ENCODE results near the gene GYG1.
A peak's percentile ranks its signal among the peaks of the same experiment; 100 is the strongest.

Gene GYG1

DNA sequence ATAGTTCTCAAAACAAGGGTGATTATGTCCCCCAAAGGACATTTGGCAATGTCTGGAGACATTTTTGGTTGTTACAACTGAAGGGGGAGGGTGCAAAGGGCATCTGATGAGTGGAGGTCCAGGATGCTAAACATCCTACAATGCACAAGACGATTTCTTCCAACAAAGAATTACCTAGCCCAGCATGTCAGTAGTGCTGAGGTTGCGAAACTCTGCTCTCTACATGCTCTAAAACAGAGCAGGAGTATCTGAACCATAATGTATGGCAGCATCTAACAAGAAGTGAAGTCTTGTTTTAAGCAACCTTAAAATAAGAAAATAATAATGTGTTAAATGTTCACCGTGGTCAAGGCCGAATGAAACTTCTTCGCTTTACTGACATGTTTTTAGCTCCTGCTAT lies 7.0 kb downstream of the GYG1 start:
- no peak overlapping the region for H2AFZ ChIP-seq (ENCODE audit: low read depth)
- H3K27me3 ChIP-seq (ENCODE audit: insufficient read depth, low read depth), result no peaks in the 10 kb centered on the region
- H3K4me3 ChIP-seq (IDR thresholded peaks at IDR 0.05; ENCODE audit: insufficient read depth, low read depth, low read length), result peak overlapping the region; percentile 23
- peaks cover 67% of the 10 kb centered on the region for H3K79me2 ChIP-seq (ENCODE audit: insufficient read depth, low read depth)
- peaks cover 100% of the 10 kb centered on the region for H3K4me1 ChIP-seq (ENCODE audit: low read depth, poor library complexity, severe bottlenecking)
- no peaks in the 10 kb centered on the region for H4K20me1 ChIP-seq (ENCODE audit: insufficient read depth)
- H3K27ac ChIP-seq, result peak overlapping the region; percentile 93
- H3K4me2 ChIP-seq, result peak overlapping the region; percentile 94
- TF ChIP-seq, protein P1, sequence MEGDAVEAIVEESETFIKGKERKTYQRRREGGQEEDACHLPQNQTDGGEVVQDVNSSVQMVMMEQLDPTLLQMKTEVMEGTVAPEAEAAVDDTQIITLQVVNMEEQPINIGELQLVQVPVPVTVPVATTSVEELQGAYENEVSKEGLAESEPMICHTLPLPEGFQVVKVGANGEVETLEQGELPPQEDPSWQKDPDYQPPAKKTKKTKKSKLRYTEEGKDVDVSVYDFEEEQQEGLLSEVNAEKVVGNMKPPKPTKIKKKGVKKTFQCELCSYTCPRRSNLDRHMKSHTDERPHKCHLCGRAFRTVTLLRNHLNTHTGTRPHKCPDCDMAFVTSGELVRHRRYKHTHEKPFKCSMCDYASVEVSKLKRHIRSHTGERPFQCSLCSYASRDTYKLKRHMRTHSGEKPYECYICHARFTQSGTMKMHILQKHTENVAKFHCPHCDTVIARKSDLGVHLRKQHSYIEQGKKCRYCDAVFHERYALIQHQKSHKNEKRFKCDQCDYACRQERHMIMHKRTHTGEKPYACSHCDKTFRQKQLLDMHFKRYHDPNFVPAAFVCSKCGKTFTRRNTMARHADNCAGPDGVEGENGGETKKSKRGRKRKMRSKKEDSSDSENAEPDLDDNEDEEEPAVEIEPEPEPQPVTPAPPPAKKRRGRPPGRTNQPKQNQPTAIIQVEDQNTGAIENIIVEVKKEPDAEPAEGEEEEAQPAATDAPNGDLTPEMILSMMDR (conservative IDR thresholded peaks at IDR 0.05; ENCODE audit: low read depth, low read length), result no peak
- peak overlapping the region; percentile 60 for H3K9ac ChIP-seq
- H3K36me3 ChIP-seq (ENCODE audit: insufficient read depth), result peaks cover 33% of the 10 kb centered on the region

DNA sequence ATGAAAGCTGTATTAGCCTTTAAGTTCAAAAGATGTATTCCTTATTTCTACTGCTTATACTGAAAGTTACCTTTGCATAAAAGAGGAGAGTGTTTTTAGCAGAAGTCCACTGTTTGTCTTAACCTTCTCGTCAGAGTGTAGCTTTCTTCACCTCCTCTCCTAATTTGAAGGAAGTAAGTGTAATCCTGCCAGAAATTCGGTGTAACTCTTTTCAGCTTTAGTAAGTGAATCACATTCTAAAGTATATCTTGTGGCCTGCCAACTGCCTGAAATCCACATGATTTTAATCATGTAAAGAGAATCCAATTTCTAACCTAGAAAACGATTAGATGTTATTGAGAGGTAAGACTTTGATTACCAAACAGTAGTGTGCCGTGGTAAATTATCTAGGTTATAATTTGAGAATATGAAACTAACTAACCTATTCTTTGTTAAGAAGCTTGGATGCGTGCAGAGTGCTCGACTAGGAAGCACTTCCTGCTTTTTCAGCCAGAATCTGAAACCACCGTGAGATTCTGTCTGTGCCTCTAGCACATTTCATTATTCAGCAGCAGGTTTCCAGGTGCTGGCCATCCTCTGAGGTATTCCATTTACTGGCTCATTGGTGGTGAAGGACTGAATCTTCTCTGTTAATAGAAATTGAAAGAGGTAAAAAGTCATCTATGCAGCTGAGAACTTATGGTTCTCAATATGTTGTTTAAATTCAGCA lies 7.5 kb downstream of the GYG1 start:
- Histone ChIP-seq H3K27ac (peak overlapping the region; percentile 93), H3K79me2 (ENCODE audit: insufficient read depth, low read depth) (peaks cover 62% of the 10 kb centered on the region), H2AFZ (ENCODE audit: low read depth) (no peak overlapping the region), H3K4me3 (IDR thresholded peaks at IDR 0.05; ENCODE audit: insufficient read depth, low read depth, low read length) (no peak overlapping the region), H3K9ac (peak overlapping the region; percentile 60), H3K27me3 (ENCODE audit: insufficient read depth, low read depth) (no peaks in the 10 kb centered on the region), H3K4me1 (ENCODE audit: low read depth, poor library complexity, severe bottlenecking) (peaks cover 100% of the 10 kb centered on the region), H3K4me2 (peak overlapping the region; percentile 94), H3K36me3 (ENCODE audit: insufficient read depth) (peaks cover 31% of the 10 kb centered on the region), H4K20me1 (ENCODE audit: insufficient read depth) (no peaks in the 10 kb centered on the region)
- TF ChIP-seq, protein P1 (conservative IDR thresholded peaks at IDR 0.05; ENCODE audit: low read depth, low read length), result no peak

DNA sequence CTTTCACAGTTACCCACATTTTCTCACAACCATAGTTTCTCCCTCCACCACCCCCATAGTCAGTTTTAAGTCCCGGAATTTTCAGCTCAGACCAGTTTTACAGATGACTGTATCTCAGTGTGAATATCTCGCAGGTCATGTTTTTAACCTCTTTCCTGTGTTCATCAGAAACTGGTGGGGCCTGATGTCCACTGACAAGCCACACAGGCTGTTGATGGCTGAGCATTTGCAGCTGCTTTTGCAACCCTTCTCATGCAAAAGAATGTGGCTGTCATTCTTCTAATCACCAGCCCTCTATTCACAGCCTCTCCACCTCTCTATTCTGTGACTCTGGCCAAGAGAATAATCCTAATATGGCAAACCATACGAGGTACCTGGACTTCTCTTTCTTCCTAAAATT lies 8.5 kb downstream of the GYG1 start:
- Histone ChIP-seq H3K4me3 (IDR thresholded peaks at IDR 0.05; ENCODE audit: insufficient read depth, low read depth, low read length) (no peak overlapping the region), H4K20me1 (ENCODE audit: insufficient read depth) (no peaks in the 10 kb centered on the region), H3K4me1 (ENCODE audit: low read depth, poor library complexity, severe bottlenecking) (peaks cover 100% of the 10 kb centered on the region), H3K79me2 (ENCODE audit: insufficient read depth, low read depth) (peaks cover 60% of the 10 kb centered on the region), H3K27ac (peak overlapping the region; percentile 93), H3K4me2 (peak overlapping the region; percentile 94), H2AFZ (ENCODE audit: low read depth) (no peak overlapping the region), H3K36me3 (ENCODE audit: insufficient read depth) (peaks cover 25% of the 10 kb centered on the region; the same call in 1 of the 2 replicates), H3K27me3 (ENCODE audit: insufficient read depth, low read depth) (no peaks in the 10 kb centered on the region), H3K9ac (peak overlapping the region; percentile 37)
- TF ChIP-seq, protein P1 (conservative IDR thresholded peaks at IDR 0.05; ENCODE audit: low read depth, low read length), result no peak; the same call in 1 of the 2 replicates

DNA sequence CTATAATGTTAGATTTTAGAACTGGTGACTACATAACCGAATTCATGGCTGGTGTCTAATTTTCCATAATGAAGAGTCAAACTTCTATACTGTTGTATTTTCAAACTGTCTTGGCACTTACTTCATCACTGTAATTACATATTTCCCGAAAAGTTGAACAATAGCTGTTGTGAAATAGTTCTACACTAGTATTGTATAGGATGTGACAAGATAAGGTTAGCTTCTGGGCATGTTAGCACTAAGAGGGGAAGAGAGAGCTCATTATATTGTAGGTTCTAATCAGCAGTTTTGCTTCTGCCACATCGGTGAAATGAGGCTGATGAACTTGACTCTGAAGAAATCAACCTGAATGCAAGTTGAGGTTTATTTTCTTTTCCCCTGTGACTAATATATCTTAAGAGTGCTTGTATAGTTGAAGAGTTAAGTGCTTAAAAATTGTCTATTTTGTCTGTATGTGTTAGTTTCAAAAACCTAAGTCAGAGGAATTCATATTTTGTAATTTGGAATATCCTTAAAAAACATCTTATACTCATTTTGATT lies 8.9 kb downstream of the GYG1 start:
- Histone ChIP-seq H3K36me3 (ENCODE audit: insufficient read depth) (peaks cover 20% of the 10 kb centered on the region; the same call in 1 of the 2 replicates), H3K9ac (peak overlapping the region; percentile 37), H2AFZ (ENCODE audit: low read depth) (no peak overlapping the region), H3K79me2 (ENCODE audit: insufficient read depth, low read depth) (peaks cover 60% of the 10 kb centered on the region), H4K20me1 (ENCODE audit: insufficient read depth) (no peaks in the 10 kb centered on the region), H3K27ac (peak overlapping the region; percentile 93), H3K4me1 (ENCODE audit: low read depth, poor library complexity, severe bottlenecking) (peaks cover 100% of the 10 kb centered on the region), H3K4me3 (IDR thresholded peaks at IDR 0.05; ENCODE audit: insufficient read depth, low read depth, low read length) (peak overlapping the region; percentile 87), H3K27me3 (ENCODE audit: insufficient read depth, low read depth) (no peaks in the 10 kb centered on the region), H3K4me2 (peak overlapping the region; percentile 94)
- TF ChIP-seq, protein P1 (conservative IDR thresholded peaks at IDR 0.05; ENCODE audit: low read depth, low read length), result no peak

All from KMS-11 (cell line).